ENCODE results near the gene DPY19L1.

- TF ChIP-seq CTCF (IDR thresholded peaks at IDR 0.05 in 2 of 3, conservative IDR thresholded peaks at IDR 0.05 in 1 of 3; ENCODE audit: borderline replicate concordance in 1 of 3, insufficient read depth in 1 of 3, low read depth in 2 of 3, low read length in 2 of 3) (no peak), POLR2A (IDR thresholded peaks at IDR 0.05; ENCODE audit: borderline replicate concordance, extremely low read depth, insufficient read depth, insufficient read length) (no peak), CBX3 (IDR thresholded peaks at IDR 0.05; ENCODE audit: low read depth) (no peak), EZH2 (IDR thresholded peaks at IDR 0.05) (no peak), EZH2phosphoT487 (IDR thresholded peaks at IDR 0.05; ENCODE audit: borderline replicate concordance) (no peak), SP1 (IDR thresholded peaks at IDR 0.05; ENCODE audit: low read depth) (no peak), CEBPB (IDR thresholded peaks at IDR 0.05; ENCODE audit: low read depth) (no peak)
Measured at GRCh38 chr7:35030848-35031247, 6.4 kb downstream of the DPY19L1 start.

Data from HCT116 (cell line).